H1 (cell line): Measurements from ENCODE around the gene IL10RA. TPM values are rescaled to one million over a fixed set of nuclear protein-coding genes. Genes with fewer than 3 reads are reported as not detected.

Source experiments
- CTCF ChIA-PET: fragments of 300-600 bp; sonication (Branson Sonifier 250); formaldehyde crosslinking; loops from one replicate; lab custom pipeline; 2021; ENCODE audit not compliant: partially characterized antibody; lab: Charles Lee
- POLR2A ChIA-PET: fragments of 300-600 bp; sonication (Branson Sonifier 250); formaldehyde crosslinking; loops from one replicate; lab custom pipeline; 2021; ENCODE audit warnings: inconsistent platforms; ENCODE audit not compliant: partially characterized antibody; lab: Charles Lee
- DNase-seq, 2 experiments: peaks; one replicate each; pipeline versions ENCODE4 v3.0.0 to v3.0.0-alpha.2; 2010 to 2022; ENCODE audit warnings: low spot score in 2 of 2, low read depth in 1 of 2, mixed read lengths in 1 of 2
- FAIRE-seq: peaks from 2 replicates; lab custom pipeline; 2011; peaks lifted over from hg19 to GRCh38; lab: Jason Lieb, UNC
- H2AFZ ChIP-seq: 2 replicates; pipeline ENCODE4 v1.8.1; 2012; ENCODE audit warnings: low read length, inconsistent platforms
- H2AK5ac ChIP-seq: 2 replicates; pipeline ENCODE4 v1.6.1; 2013; ENCODE audit warnings: low read depth, low read length
- H2BK120ac ChIP-seq: replicated peaks from 2 replicates; pipeline ENCODE3; 2013; ENCODE audit warnings: low read depth, low read length, inconsistent platforms
- H2BK12ac ChIP-seq: 2 replicates; pipeline ENCODE4 v1.6.1; 2013; ENCODE audit warnings: low read depth, low read length
- H2BK15ac ChIP-seq: 2 replicates; pipeline ENCODE4 v1.6.1; 2013; ENCODE audit warnings: low read length
- H2BK20ac ChIP-seq: 2 replicates; pipeline ENCODE4 v1.6.1; 2013; ENCODE audit warnings: low read length
- H2BK5ac ChIP-seq: 2 replicates; pipeline ENCODE4 v1.6.1; 2013; ENCODE audit warnings: low read depth, low read length
- H3K14ac ChIP-seq: 2 replicates; pipeline ENCODE4 v1.6.1; 2013; ENCODE audit warnings: inconsistent platforms; ENCODE audit not compliant: insufficient read length
- H3K18ac ChIP-seq: 2 replicates; pipeline ENCODE4 v1.6.1; 2013; ENCODE audit warnings: low read length; ENCODE audit errors: extremely low read depth
- H3K23ac ChIP-seq: 2 replicates; pipeline ENCODE4 v1.6.1; 2013; ENCODE audit warnings: inconsistent platforms; ENCODE audit not compliant: insufficient read length
- H3K23me2 ChIP-seq: 2 replicates; pipeline ENCODE4 v1.6.1; 2013; ENCODE audit warnings: low read depth, low read length
- H3K27ac ChIP-seq: 2 replicates; pipeline ENCODE4 v1.6.1; 2011; ENCODE audit warnings: low read depth, low read length, inconsistent platforms
- H3K27me3 ChIP-seq, 4 experiments: replicated peaks in 1 of 4; 1 replicate in 1 of 4; 2 replicates in 3 of 4; pipeline versions ENCODE4 v1.6.1 to v1.8.1; 2011 to 2013; ENCODE audit warnings: low read length in 3 of 4, mild to moderate bottlenecking in 3 of 4, inconsistent platforms in 2 of 4, mixed read lengths in 2 of 4, moderate library complexity in 1 of 4; ENCODE audit not compliant: control insufficient read depth in 3 of 4, insufficient read depth in 3 of 4; ENCODE audit errors: extremely low read depth in 1 of 4
- H3K36me3 ChIP-seq, 4 experiments: 2 replicates each; pipeline versions ENCODE4 v1.6.1 to v1.8.1; 2011 to 2013; ENCODE audit warnings: mild to moderate bottlenecking in 4 of 4, low read length in 3 of 4, moderate library complexity in 2 of 4, control low read depth in 1 of 4, inconsistent platforms in 1 of 4; ENCODE audit not compliant: insufficient read depth in 4 of 4, control insufficient read depth in 2 of 4
- H3K4ac ChIP-seq: replicated peaks from 2 replicates; pipeline ENCODE3; 2013; ENCODE audit warnings: low read length, low read depth, mixed read lengths, inconsistent platforms; ENCODE audit not compliant: insufficient read length
- H3K4me1 ChIP-seq, 4 experiments: replicated peaks in 1 of 4; 1 replicate in 1 of 4; 2 replicates in 3 of 4; pipeline versions ENCODE4 v1.6.1 to v1.8.1; 2011 to 2013; ENCODE audit warnings: low read length in 3 of 4, inconsistent platforms in 2 of 4, mixed read lengths in 1 of 4; ENCODE audit not compliant: insufficient read depth in 4 of 4, control insufficient read depth in 3 of 4
- H3K4me2 ChIP-seq, 2 experiments: 2 replicates each; pipeline versions ENCODE4 v1.6.1 to v1.8.1; 2011 to 2013; ENCODE audit warnings: low read depth in 2 of 2, low read length in 2 of 2, control low read depth in 1 of 2, inconsistent platforms in 1 of 2, mild to moderate bottlenecking in 1 of 2; ENCODE audit not compliant: insufficient read depth in 1 of 2
- H3K4me3 ChIP-seq, 4 experiments: fragments of 200-600, 300-600 bp in 1 of 4; sonication (generic), shearing (Covaris generic), sonication (Bioruptor Twin) in 1 of 4; 2 replicates each; pipeline versions ENCODE4 v1.5.1 to v1.8.1; 2011 to 2016; ENCODE audit warnings: low read length in 4 of 4, low read depth in 3 of 4, control low read depth in 2 of 4, inconsistent platforms in 2 of 4, mild to moderate bottlenecking in 2 of 4, mixed read lengths in 1 of 4, moderate library complexity in 1 of 4; ENCODE audit not compliant: insufficient read depth in 2 of 4; ENCODE audit errors: extremely low read depth in 1 of 4
- H3K56ac ChIP-seq: replicated peaks from 2 replicates; pipeline ENCODE3; 2013; ENCODE audit warnings: low read depth, mild to moderate bottlenecking, mixed read lengths, low read length, inconsistent platforms; ENCODE audit not compliant: insufficient read length
- H3K79me1 ChIP-seq: 2 replicates; pipeline ENCODE4 v1.6.1; 2013; ENCODE audit warnings: low read depth, low read length, control low read depth
- H3K79me2 ChIP-seq, 2 experiments: 2 replicates each; pipeline versions ENCODE4 v1.6.1 to v1.8.1; 2012 to 2013; ENCODE audit warnings: low read length in 2 of 2, mild to moderate bottlenecking in 2 of 2, inconsistent platforms in 1 of 2; ENCODE audit not compliant: insufficient read depth in 2 of 2, control insufficient read depth in 1 of 2
- H3K9ac ChIP-seq, 4 experiments: replicated peaks in 1 of 4; 1 replicate in 1 of 4; 2 replicates in 3 of 4; pipeline versions ENCODE4 v1.6.1 to v1.8.1; 2011 to 2013; ENCODE audit warnings: low read depth in 3 of 4, low read length in 3 of 4, control low read depth in 2 of 4, mild to moderate bottlenecking in 2 of 4, moderate library complexity in 2 of 4, inconsistent platforms in 1 of 4; ENCODE audit errors: extremely low read depth in 1 of 4
- H3K9me3 ChIP-seq, 2 experiments: 2 replicates each; pipeline versions ENCODE4 v1.6.1 to v1.8.1; 2012 to 2013; ENCODE audit warnings: mild to moderate bottlenecking in 2 of 2, moderate library complexity in 2 of 2, control low read depth in 1 of 2, inconsistent platforms in 1 of 2, low read depth in 1 of 2, low read length in 1 of 2, mixed read lengths in 1 of 2; ENCODE audit not compliant: insufficient read depth in 2 of 2
- H4K20me1 ChIP-seq, 2 experiments: replicated peaks in 1 of 2; 2 replicates each; pipeline versions ENCODE3 to v1.8.1; 2011 to 2013; ENCODE audit warnings: inconsistent platforms in 2 of 2, low read length in 2 of 2, mild to moderate bottlenecking in 1 of 2; ENCODE audit not compliant: insufficient read depth in 2 of 2, control insufficient read depth in 1 of 2
- H4K5ac ChIP-seq: 2 replicates; pipeline ENCODE4 v1.6.1; 2013; ENCODE audit warnings: low read length, low read depth, mixed read lengths, inconsistent platforms; ENCODE audit not compliant: insufficient read length
- H4K8ac ChIP-seq: 2 replicates; pipeline ENCODE4 v1.8.0; 2013; ENCODE audit warnings: mild to moderate bottlenecking, moderate library complexity, low read length, inconsistent platforms; ENCODE audit not compliant: insufficient read depth; ENCODE audit errors: extremely low read depth
- H4K91ac ChIP-seq: replicated peaks from 2 replicates; pipeline ENCODE3; 2013; ENCODE audit warnings: low read length, mixed read lengths, inconsistent platforms; ENCODE audit not compliant: insufficient read length
- BACH1 ChIP-seq: IDR thresholded peaks from 2 replicates; pipeline ENCODE4 v1.6.1; 2012; ENCODE audit warnings: low read length, improper control_type of control experiment
- EZH2 ChIP-seq: fragments of 200-600 bp; sonication (generic); IDR thresholded peaks from 2 replicates; pipeline ENCODE4 v1.7.1; 2012; ENCODE audit warnings: low read depth, mild to moderate bottlenecking, moderate library complexity, low read length, inconsistent platforms; ENCODE audit not compliant: severe bottlenecking
- whole genome bisulfite sequencing, 2 experiments: shearing (Covaris generic) in 1 of 2; methylation state at CpG; one replicate each; pipeline versions ENCODE4 v1.1.6 to v1.1.7; 2013 to 2015; ENCODE audit warnings: low lambda C conversion rate in 2 of 2, mixed read lengths in 2 of 2, inconsistent platforms in 1 of 2, low coverage in 1 of 2, missing lambda C conversion rate in 1 of 2; ENCODE audit not compliant: insufficient replicate concordance in 2 of 2, insufficient coverage in 1 of 2, insufficient read length in 1 of 2; ENCODE audit errors: extremely low coverage in 1 of 2, missing lambda C conversion rate in 1 of 2; 5-methylcytosine and 5-hydroxymethylcytosine counted together
- polyA plus RNA-seq, 7 experiments: library from polyadenylated mRNA; depleted of rRNA in 3 of 7; stranded (reverse) in 5 of 7; unstranded in 2 of 7; fragments of >200 nt in 5 of 7; fragments of 200-250 nt in 2 of 7; gene quantifications; 1 replicate in 5 of 7; 2 replicates in 1 of 7; 4 replicates in 1 of 7; pipeline versions ENCODE4 v1.2.1 to v1.2.3, GENCODE V29; 2011 to 2013; ENCODE audit warnings: missing spikeins in 2 of 7, mixed read lengths in 2 of 7
- total RNA-seq: library from RNA; stranded (reverse); fragmentation: NEBNext Ultra II Directional; extraction: Animal tissue kit (Norgen Biotek cat#: 25700); gene quantifications from 2 replicates; pipeline ENCODE4 v1.2.1, GENCODE V29; 2021

Gene IL10RA
- total and polyA plus RNA-seq, 2 of the 8 experiments (the other 6 are each of a cell fraction or from before 2014, with no cell fraction given): 0.05 to 0.11 TPM

GRCh38 chr11:118047749-118048148 is 61.6 kb downstream of the IL10RA start:
- CTCF ChIA-PET: interaction anchor here (1.0 to 2.9 kb wide), 8 partner anchors 10 to 239 kb away, joined by 3 to 13 read pairs (median 5); no protein-coding TSS in a partner anchor
- H3K14ac ChIP-seq: no peak overlapping the region

More at GRCh38 chr11:118047749-118048148, 61.6 kb downstream of the IL10RA start:
- H4K91ac ChIP-seq: no peak overlapping the region
- H2AK5ac ChIP-seq: no peak overlapping the region
- no peak overlapping the region for H3K9ac ChIP-seq
- no peaks in the 10 kb centered on the region for H3K27me3 ChIP-seq
- no peaks in the 10 kb centered on the region for H3K79me2 ChIP-seq
- H2BK15ac ChIP-seq: no peak overlapping the region
- H3K4me1 ChIP-seq: no peaks in the 10 kb centered on the region
- no peak overlapping the region for H3K4me2 ChIP-seq
- H3K56ac ChIP-seq: no peak overlapping the region
- no peak overlapping the region for H2BK20ac ChIP-seq
- H3K23me2 ChIP-seq: 0 out of 2 replicates have a peak, but pooled peaks cover 2% of the 10 kb centered on the region
- no peak overlapping the region for H2BK12ac ChIP-seq
- no peak overlapping the region for H2BK120ac ChIP-seq
- POLR2A ChIA-PET: no interaction called here
- no peak overlapping the region for H3K4me3 ChIP-seq
- H3K18ac ChIP-seq: no peak overlapping the region
- H4K20me1 ChIP-seq: no peaks in the 10 kb centered on the region
- H4K8ac ChIP-seq: no peak overlapping the region
- WGBS, 2 experiments: 78% methylated on average over 4 of the region's 4 CpGs; no CpG with 5 or more reads in 1 of the 2 experiments
- no peak overlapping the region for H2AFZ ChIP-seq
- H3K23ac ChIP-seq: no peak overlapping the region
- H3K36me3 ChIP-seq: no peaks in the 10 kb centered on the region
- H3K9me3 ChIP-seq: no peaks in the 10 kb centered on the region
- H3K4ac ChIP-seq: no peak overlapping the region
- H3K27ac ChIP-seq: no peak overlapping the region
- H4K5ac ChIP-seq: no peak overlapping the region
- H3K79me1 ChIP-seq: no peaks in the 10 kb centered on the region
- TF ChIP-seq EZH2 (no peak), BACH1 (no peak)
- DNase-seq (no peak), FAIRE-seq (no peak)
- no peak overlapping the region for H2BK5ac ChIP-seq
